ENCODE data around the gene TRAF4.

GRCh38 chr17:28707339-28707720, 36.5 kb upstream of the TRAF4 start:
- no peak for TF ChIP-seq GATA2 (IDR thresholded peaks at IDR 0.05; ENCODE audit: low read depth, low read length)
- TF ChIP-seq GATA3 (IDR thresholded peaks at IDR 0.05; ENCODE audit: low read depth, low read length): no peak
